K562 (cell line): ENCODE results near the gene ANKS1A. TPM values are rescaled to one million over a fixed set of nuclear protein-coding genes. Genes with fewer than 3 reads are reported as not detected.

Experiments used
- CCAR2 ChIP-seq: fragments of 200-400 bp; formaldehyde crosslinking; IDR thresholded peaks from 2 replicates; pipeline ENCODE4 v1.6.1; 2017; ENCODE audit warnings: mild to moderate bottlenecking, low read depth, low read length
- CEBPB ChIP-seq: fragments of 450-650 bp; IDR thresholded peaks from 2 replicates; pipeline ENCODE4 v1.6.1; 2016; ENCODE audit warnings: missing genetic modification characterization, missing compliant biosample characterization
- CSDE1 ChIP-seq, 2 experiments: fragments of 450-650 bp; IDR thresholded peaks; 2 replicates each; pipeline ENCODE4 v1.6.1; 2016; ENCODE audit warnings: mild to moderate bottlenecking in 1 of 2
- ELF2 ChIP-seq: fragments of 250-450 bp; sonication (Bioruptor Pico); IDR thresholded peaks from 2 replicates; pipeline ENCODE4 v1.5.0; 2021; ENCODE audit warnings: mild to moderate bottlenecking
- FOXA1 ChIP-seq: fragments of 450-650 bp; IDR thresholded peaks from 2 replicates; pipeline ENCODE4 v1.6.1; 2016; ENCODE audit warnings: mild to moderate bottlenecking, borderline replicate concordance
- FOXJ3 ChIP-seq: sonication (generic); formaldehyde crosslinking; IDR thresholded peaks from 2 replicates; pipeline ENCODE4 v1.4.0; 2020; ENCODE audit warnings: mild to moderate bottlenecking, missing genetic modification reagents
- HDAC2 ChIP-seq: fragments of 450-650 bp; IDR thresholded peaks from 2 replicates; pipeline ENCODE4 v1.6.1; 2016; ENCODE audit warnings: mild to moderate bottlenecking
- MYBL2 ChIP-seq, 2 experiments: fragments of 450-650 bp in 1 of 2; sonication (generic) in 1 of 2; formaldehyde crosslinking in 1 of 2; IDR thresholded peaks; 2 replicates each; pipeline versions ENCODE4 v1.6.1 to v1.8.1; 2017 to 2022; ENCODE audit warnings: borderline replicate concordance in 1 of 2, inconsistent platforms in 1 of 2, low read depth in 1 of 2, mild to moderate bottlenecking in 1 of 2, missing genetic modification reagents in 1 of 2, moderate library complexity in 1 of 2
- PHF8 ChIP-seq: fragments of 200-600 bp; sonication (generic); IDR thresholded peaks from 2 replicates; pipeline ENCODE4 v1.6.1; 2012; ENCODE audit warnings: mixed run types, mild to moderate bottlenecking, inconsistent platforms, low read length, moderate library complexity, borderline replicate concordance
- POLR2G ChIP-seq: fragments of 200-400 bp; formaldehyde crosslinking; IDR thresholded peaks from 2 replicates; pipeline ENCODE4 v1.6.1; 2017; ENCODE audit warnings: low read depth, mild to moderate bottlenecking, antibody characterized with exemption, low read length, moderate library complexity
- TAF7 ChIP-seq: fragments of 450-650 bp; IDR thresholded peaks from 2 replicates; pipeline ENCODE4 v1.6.1; 2016; ENCODE audit warnings: missing genetic modification characterization, missing compliant biosample characterization
- ZKSCAN3 ChIP-seq: fragments of 250-450 bp; sonication (Bioruptor Pico); IDR thresholded peaks from 2 replicates; pipeline ENCODE4 v1.4.0; 2020
- ZNF263 ChIP-seq: sonication (generic); formaldehyde crosslinking; IDR thresholded peaks from 2 replicates; pipeline ENCODE4 v1.8.0; 2022; ENCODE audit warnings: mild to moderate bottlenecking, missing genetic modification reagents, borderline replicate concordance
- polyA plus RNA-seq, 8 experiments: library from polyadenylated mRNA; depleted of rRNA in 4 of 8; stranded (reverse) in 5 of 8; unstranded in 3 of 8; fragments of >200 nt; fragmentation: Nextera tagmentation in 2 of 8; fragmentation: Illumina TruSeq in 1 of 8; extraction: Ambion mirVana in 2 of 8; extraction: Trizol in 1 of 8; gene quantifications; 2 replicates each; pipeline versions ENCODE4 v1.2.1 to v1.2.3, GENCODE V29; 2011 to 2014; ENCODE audit warnings: inconsistent platforms in 1 of 8, missing spikeins in 1 of 8
- total RNA-seq, 7 experiments: library from RNA; depleted of rRNA in 6 of 7; stranded (reverse); fragments of >200 nt in 6 of 7; fragmentation: Illumina TruSeq in 2 of 7; extraction: Trizol in 2 of 7; gene quantifications; 2 replicates each; pipeline versions ENCODE4 v1.2.1 to v1.2.3, GENCODE V29; 2011 to 2021; ENCODE audit warnings: low replicate concordance in 1 of 7
- TF ChIP-seq, protein P1 (sequence below): fragments of 250-450 bp; sonication (Bioruptor Pico); IDR thresholded peaks from 2 replicates; pipeline ENCODE4 v1.5.0; 2021
- TF ChIP-seq, protein P2 (sequence below): fragments of 250-450 bp; sonication (Bioruptor Pico); IDR thresholded peaks from 2 replicates; pipeline ENCODE4 v1.9.0; 2021; ENCODE audit warnings: mild to moderate bottlenecking
- TF ChIP-seq, protein P3 (sequence below), 2 experiments: fragments of 250-450 bp in 1 of 2; fragments of 450-650 bp in 1 of 2; sonication (Bioruptor Pico) in 1 of 2; IDR thresholded peaks; 2 replicates each; pipeline versions ENCODE4 v1.6.1 to v1.8.0; 2016 to 2021; ENCODE audit warnings: mild to moderate bottlenecking in 2 of 2, moderate library complexity in 2 of 2, missing compliant biosample characterization in 1 of 2, missing genetic modification characterization in 1 of 2
- TF ChIP-seq, protein P4 (sequence below): fragments of 450-650 bp; IDR thresholded peaks from 2 replicates; pipeline ENCODE4 v1.6.1; 2016
- TF ChIP-seq, protein P5 (sequence below): fragments of 450-650 bp; formaldehyde crosslinking; IDR thresholded peaks from 2 replicates; pipeline ENCODE4 v1.4.0; 2020; ENCODE audit warnings: mild to moderate bottlenecking
- TF ChIP-seq, protein P6 (sequence below): sonication (generic); formaldehyde crosslinking; IDR thresholded peaks from 2 replicates; pipeline ENCODE4 v1.8.0; 2022; ENCODE audit warnings: mild to moderate bottlenecking, low read depth, missing genetic modification reagents
- TF ChIP-seq, protein P7 (sequence below): fragments of 200-800 bp; sonication (Bioruptor generic); IDR thresholded peaks from 2 replicates; pipeline ENCODE4 v1.6.1; 2017; ENCODE audit warnings: missing genetic modification characterization, missing compliant biosample characterization

Gene ANKS1A
- total and polyA plus RNA-seq, 9 of the 15 experiments (the other 6 are each of a cell fraction or from before 2014, with no cell fraction given) = 1.1 to 13.8 (median 5.3) TPM

DNA sequence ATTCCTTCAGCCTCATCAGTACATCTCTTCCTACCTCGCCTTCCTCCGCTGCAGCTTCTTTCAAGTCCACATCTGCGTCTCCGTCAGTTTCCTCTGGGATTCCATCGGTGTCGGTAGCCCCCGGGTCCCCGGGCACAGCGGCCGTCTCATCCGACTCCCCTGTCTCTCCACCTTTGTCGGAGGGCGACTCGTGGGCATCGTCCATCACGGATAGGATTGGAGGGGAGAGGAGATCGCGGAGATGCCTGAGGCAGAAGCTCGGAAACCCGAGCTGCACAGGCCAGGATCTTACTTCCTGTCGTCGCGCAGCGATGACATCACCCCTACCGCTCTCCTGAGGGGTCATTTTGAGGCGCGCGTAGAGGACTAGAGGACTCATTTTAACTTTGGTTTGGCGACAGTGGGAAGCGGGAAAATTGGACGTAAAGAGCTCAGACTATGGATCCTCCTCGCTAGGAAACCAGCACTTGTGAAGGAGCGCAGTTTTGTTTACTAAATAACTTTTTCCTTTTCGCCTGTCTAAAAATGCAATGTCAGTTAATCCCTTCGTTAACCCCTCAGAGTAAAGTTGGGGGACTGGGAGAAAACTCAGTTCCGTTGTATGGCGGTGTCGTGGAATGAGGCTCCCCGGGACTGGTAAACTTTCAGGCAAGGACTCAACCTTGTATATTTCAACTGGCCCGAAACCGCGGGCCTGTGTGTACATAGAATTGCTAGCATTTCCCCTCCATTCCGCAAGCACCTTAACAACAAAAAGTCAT is 1.1 kb upstream of the ANKS1A start, which contains the start of gene TAF11 (continued):
- TF ChIP-seq POLR2G (peak; percentile 84), ZKSCAN3 (CRISPR knock-in tag) (no peak), CEBPB (tag) (no peak), CSDE1 (IDR thresholded peaks at IDR 0.05) (peak in 1 of 2 experiments; percentile 81; a peak in 2 of 4 replicates), FOXA1 (no peak), ELF2 (CRISPR knock-in tag) (peak; percentile 98), ZNF263 (CRISPR knock-in tag) (peak; percentile 68; the same call in 1 of the 2 replicates), PHF8 (peak; percentile 97), TAF7 (tag) (no peak; the same call in 1 of the 2 replicates), MYBL2 (IDR thresholded peaks at IDR 0.05; ENCODE audit: low read depth) (peak; percentile 48; the same call in 1 of the 2 replicates), MYBL2 (CRISPR knock-in tag; IDR thresholded peaks at IDR 0.05; ENCODE audit: borderline replicate concordance) (no peak), HDAC2 (peak; percentile 82), CCAR2 (no peak), FOXJ3 (CRISPR knock-in tag) (no peak)
- TF ChIP-seq, protein P1, sequence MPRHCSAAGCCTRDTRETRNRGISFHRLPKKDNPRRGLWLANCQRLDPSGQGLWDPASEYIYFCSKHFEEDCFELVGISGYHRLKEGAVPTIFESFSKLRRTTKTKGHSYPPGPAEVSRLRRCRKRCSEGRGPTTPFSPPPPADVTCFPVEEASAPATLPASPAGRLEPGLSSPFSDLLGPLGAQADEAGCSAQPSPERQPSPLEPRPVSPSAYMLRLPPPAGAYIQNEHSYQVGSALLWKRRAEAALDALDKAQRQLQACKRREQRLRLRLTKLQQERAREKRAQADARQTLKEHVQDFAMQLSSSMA (CRISPR knock-in tag) = no peak
- TF ChIP-seq, protein P2, sequence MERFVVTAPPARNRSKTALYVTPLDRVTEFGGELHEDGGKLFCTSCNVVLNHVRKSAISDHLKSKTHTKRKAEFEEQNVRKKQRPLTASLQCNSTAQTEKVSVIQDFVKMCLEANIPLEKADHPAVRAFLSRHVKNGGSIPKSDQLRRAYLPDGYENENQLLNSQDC (CRISPR knock-in tag) = 0 out of 2 replicates have a peak, but pooled peaks have one; percentile 26
- TF ChIP-seq, protein P3, sequence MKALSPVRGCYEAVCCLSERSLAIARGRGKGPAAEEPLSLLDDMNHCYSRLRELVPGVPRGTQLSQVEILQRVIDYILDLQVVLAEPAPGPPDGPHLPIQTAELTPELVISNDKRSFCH (CRISPR knock-in tag; IDR thresholded peaks at IDR 0.05) = no peak
- TF ChIP-seq, protein P3 (tag; IDR thresholded peaks at IDR 0.05) = 0 out of 2 replicates have a peak, but pooled peaks have one; percentile 48
- TF ChIP-seq, protein P4, sequence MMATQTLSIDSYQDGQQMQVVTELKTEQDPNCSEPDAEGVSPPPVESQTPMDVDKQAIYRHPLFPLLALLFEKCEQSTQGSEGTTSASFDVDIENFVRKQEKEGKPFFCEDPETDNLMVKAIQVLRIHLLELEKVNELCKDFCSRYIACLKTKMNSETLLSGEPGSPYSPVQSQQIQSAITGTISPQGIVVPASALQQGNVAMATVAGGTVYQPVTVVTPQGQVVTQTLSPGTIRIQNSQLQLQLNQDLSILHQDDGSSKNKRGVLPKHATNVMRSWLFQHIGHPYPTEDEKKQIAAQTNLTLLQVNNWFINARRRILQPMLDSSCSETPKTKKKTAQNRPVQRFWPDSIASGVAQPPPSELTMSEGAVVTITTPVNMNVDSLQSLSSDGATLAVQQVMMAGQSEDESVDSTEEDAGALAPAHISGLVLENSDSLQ = no peak
- TF ChIP-seq, protein P5, sequence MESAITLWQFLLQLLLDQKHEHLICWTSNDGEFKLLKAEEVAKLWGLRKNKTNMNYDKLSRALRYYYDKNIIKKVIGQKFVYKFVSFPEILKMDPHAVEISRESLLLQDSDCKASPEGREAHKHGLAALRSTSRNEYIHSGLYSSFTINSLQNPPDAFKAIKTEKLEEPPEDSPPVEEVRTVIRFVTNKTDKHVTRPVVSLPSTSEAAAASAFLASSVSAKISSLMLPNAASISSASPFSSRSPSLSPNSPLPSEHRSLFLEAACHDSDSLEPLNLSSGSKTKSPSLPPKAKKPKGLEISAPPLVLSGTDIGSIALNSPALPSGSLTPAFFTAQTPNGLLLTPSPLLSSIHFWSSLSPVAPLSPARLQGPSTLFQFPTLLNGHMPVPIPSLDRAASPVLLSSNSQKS = no peak
- TF ChIP-seq, protein P6, sequence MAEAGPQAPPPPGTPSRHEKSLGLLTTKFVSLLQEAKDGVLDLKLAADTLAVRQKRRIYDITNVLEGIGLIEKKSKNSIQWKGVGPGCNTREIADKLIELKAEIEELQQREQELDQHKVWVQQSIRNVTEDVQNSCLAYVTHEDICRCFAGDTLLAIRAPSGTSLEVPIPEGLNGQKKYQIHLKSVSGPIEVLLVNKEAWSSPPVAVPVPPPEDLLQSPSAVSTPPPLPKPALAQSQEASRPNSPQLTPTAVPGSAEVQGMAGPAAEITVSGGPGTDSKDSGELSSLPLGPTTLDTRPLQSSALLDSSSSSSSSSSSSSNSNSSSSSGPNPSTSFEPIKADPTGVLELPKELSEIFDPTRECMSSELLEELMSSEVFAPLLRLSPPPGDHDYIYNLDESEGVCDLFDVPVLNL (CRISPR knock-in tag) = peak; percentile 81
- TF ChIP-seq, protein P7, sequence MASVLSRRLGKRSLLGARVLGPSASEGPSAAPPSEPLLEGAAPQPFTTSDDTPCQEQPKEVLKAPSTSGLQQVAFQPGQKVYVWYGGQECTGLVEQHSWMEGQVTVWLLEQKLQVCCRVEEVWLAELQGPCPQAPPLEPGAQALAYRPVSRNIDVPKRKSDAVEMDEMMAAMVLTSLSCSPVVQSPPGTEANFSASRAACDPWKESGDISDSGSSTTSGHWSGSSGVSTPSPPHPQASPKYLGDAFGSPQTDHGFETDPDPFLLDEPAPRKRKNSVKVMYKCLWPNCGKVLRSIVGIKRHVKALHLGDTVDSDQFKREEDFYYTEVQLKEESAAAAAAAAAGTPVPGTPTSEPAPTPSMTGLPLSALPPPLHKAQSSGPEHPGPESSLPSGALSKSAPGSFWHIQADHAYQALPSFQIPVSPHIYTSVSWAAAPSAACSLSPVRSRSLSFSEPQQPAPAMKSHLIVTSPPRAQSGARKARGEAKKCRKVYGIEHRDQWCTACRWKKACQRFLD (CRISPR knock-in tag) = peak; percentile 47; the same call in 1 of the 2 replicates
